BLaER1 treated with 17β-estradiol and CSF1 and Interleukin-3, amounts not matched to agents 10 nM and 100 nM (cell line): ENCODE data around the gene THOC6.

Source experiments
- H3K27ac ChIP-seq, 11 experiments: shearing (Covaris generic); formaldehyde crosslinking; 2 replicates each; pipeline ENCODE4 v1.8.1; 2022
- H3K27me3 ChIP-seq, 11 experiments: shearing (Covaris generic); formaldehyde crosslinking; 2 replicates each; pipeline ENCODE4 v1.8.1; 2022
- H3K36me3 ChIP-seq, 11 experiments: shearing (Covaris generic); formaldehyde crosslinking; 2 replicates each; pipeline ENCODE4 v1.8.1; 2022
- H3K4me1 ChIP-seq, 10 experiments: shearing (Covaris generic); formaldehyde crosslinking; 2 replicates each; pipeline ENCODE4 v1.8.1; 2022
- H3K4me2 ChIP-seq, 11 experiments: shearing (Covaris generic); formaldehyde crosslinking; 2 replicates each; pipeline ENCODE4 v1.8.1; 2022
- H3K4me3 ChIP-seq, 10 experiments: shearing (Covaris generic); formaldehyde crosslinking; 2 replicates each; pipeline ENCODE4 v1.8.1; 2022
- H3K9ac ChIP-seq, 11 experiments: shearing (Covaris generic); formaldehyde crosslinking; 2 replicates each; pipeline ENCODE4 v1.8.1; 2022
- H3K9me3 ChIP-seq, 11 experiments: shearing (Covaris generic); formaldehyde crosslinking; replicated peaks in 1 of 11; 2 replicates each; pipeline ENCODE4 v1.8.1; 2022
- H4K20me1 ChIP-seq, 11 experiments: shearing (Covaris generic); formaldehyde crosslinking; 2 replicates each; pipeline ENCODE4 v1.8.1; 2022
- Cebpa-rat ChIP-seq, 11 experiments: shearing (Covaris generic); IDR thresholded peaks; 2 replicates each; pipeline ENCODE4 v1.8.1; 2022

THOC6 gene

GRCh38 chr16:2999929-3000328 lies 23.9 kb upstream of the THOC6 start:
- peaks cover 0 to 43% (median 0%) of the 10 kb centered on the region in 11 experiments; a peak in 5 of 22 replicates for H4K20me1 ChIP-seq
- peak overlapping the region in 1 of 11 experiments; percentile 10; a peak in 1 of 22 replicates for H3K4me2 ChIP-seq
- H3K9ac ChIP-seq: no peak overlapping the region
- H3K27ac ChIP-seq: no peak overlapping the region
- peaks cover 0 to 16% (median 3%) of the 10 kb centered on the region in 10 experiments; a peak in 13 of 20 replicates for H3K4me1 ChIP-seq
- H3K9me3 ChIP-seq: no peaks in the 10 kb centered on the region
- peaks cover 60 to 97% (median 91%) of the 10 kb centered on the region in 11 experiments for H3K27me3 ChIP-seq
- no peak for TF ChIP-seq Cebpa-rat (IDR thresholded peaks at IDR 0.05)
- no peaks in the 10 kb centered on the region for H3K36me3 ChIP-seq
- no peak overlapping the region for H3K4me3 ChIP-seq

- Histone ChIP-seq H3K27ac (no peak overlapping the region), H3K27me3 (peaks cover 66 to 98% (median 97%) of the 10 kb centered on the region in 11 experiments), H3K9ac (no peak overlapping the region), H3K9me3 (no peaks in the 10 kb centered on the region), H3K4me1 (peaks cover 0 to 17% (median 5%) of the 10 kb centered on the region in 10 experiments; a peak in 14 of 20 replicates), H3K36me3 (no peaks in the 10 kb centered on the region), H4K20me1 (peaks cover 0 to 43% (median 0%) of the 10 kb centered on the region in 11 experiments; a peak in 5 of 22 replicates), H3K4me3 (no peak overlapping the region), H3K4me2 (no peak overlapping the region)
- no peak for TF ChIP-seq Cebpa-rat (IDR thresholded peaks at IDR 0.05)
Measured at GRCh38 chr16:3000540-3000939, 23.3 kb upstream of the THOC6 start.

- Histone ChIP-seq H4K20me1 (peaks cover 0 to 41% (median 0%) of the 10 kb centered on the region in 11 experiments; a peak in 6 of 22 replicates), H3K9me3 (no peaks in the 10 kb centered on the region), H3K4me2 (peak overlapping the region in 1 of 11 experiments; percentile 30; a peak in 2 of 22 replicates), H3K4me1 (peaks cover 7 to 23% (median 13%) of the 10 kb centered on the region in 10 experiments; a peak in 17 of 20 replicates), H3K4me3 (no peak overlapping the region), H3K9ac (no peak overlapping the region), H3K27me3 (peaks cover 71 to 98% (median 97%) of the 10 kb centered on the region in 11 experiments), H3K27ac (no peak overlapping the region), H3K36me3 (no peaks in the 10 kb centered on the region)
- no peak for TF ChIP-seq Cebpa-rat (IDR thresholded peaks at IDR 0.05)
Measured at GRCh38 chr16:3001316-3001715, 22.5 kb upstream of the THOC6 start.

GRCh38 chr16:3003582-3004270 lies 20.1 kb upstream of the THOC6 start:
- Histone ChIP-seq H3K36me3 (no peaks in the 10 kb centered on the region), H4K20me1 (peaks cover 0 to 21% (median 0%) of the 10 kb centered on the region in 11 experiments; a peak in 6 of 22 replicates), H3K4me1 (peaks cover 31 to 48% (median 37%) of the 10 kb centered on the region in 10 experiments), H3K4me3 (peak overlapping the region; percentile 49 to 68 (median 57); a peak in 19 of 20 replicates), H3K27me3 (peaks cover 55 to 98% (median 91%) of the 10 kb centered on the region in 11 experiments), H3K9ac (peak overlapping the region in 1 of 11 experiments; percentile 44; a peak in 1 of 22 replicates), H3K9me3 (no peaks in the 10 kb centered on the region), H3K4me2 (peak overlapping the region; percentile 79 to 87 (median 84)), H3K27ac (no peak overlapping the region)
- TF ChIP-seq Cebpa-rat (IDR thresholded peaks at IDR 0.05): no peak

- H3K27me3 ChIP-seq: peaks cover 49 to 98% (median 85%) of the 10 kb centered on the region in 11 experiments
- no peaks in the 10 kb centered on the region for H3K36me3 ChIP-seq
- peak overlapping the region; percentile 79 to 87 (median 84) for H3K4me2 ChIP-seq
- no peak for TF ChIP-seq Cebpa-rat (IDR thresholded peaks at IDR 0.05)
- H3K4me3 ChIP-seq: peak overlapping the region; percentile 49 to 68 (median 57); a peak in 19 of 20 replicates
- H4K20me1 ChIP-seq: peaks cover 0 to 15% (median 0%) of the 10 kb centered on the region in 11 experiments; a peak in 4 of 22 replicates
- peak overlapping the region in 3 of 11 experiments; percentile 26 to 46 (median 44); a peak in 2 of 22 replicates for H3K9ac ChIP-seq
- H3K27ac ChIP-seq: no peak overlapping the region
- peaks cover 35 to 53% (median 42%) of the 10 kb centered on the region in 10 experiments for H3K4me1 ChIP-seq
- H3K9me3 ChIP-seq: no peaks in the 10 kb centered on the region
Measured at GRCh38 chr16:3004319-3004718, 19.5 kb upstream of the THOC6 start.

GRCh38 chr16:3004781-3005284 lies 19.0 kb upstream of the THOC6 start:
- Histone ChIP-seq H3K4me1 (peaks cover 35 to 59% (median 43%) of the 10 kb centered on the region in 10 experiments), H3K27me3 (peaks cover 44 to 98% (median 85%) of the 10 kb centered on the region in 11 experiments), H3K4me3 (peak overlapping the region in 4 of 10 experiments; percentile 35 to 58 (median 41); a peak in 6 of 20 replicates), H3K9me3 (no peaks in the 10 kb centered on the region), H3K36me3 (no peaks in the 10 kb centered on the region), H4K20me1 (peaks cover 0 to 14% (median 0%) of the 10 kb centered on the region in 11 experiments; a peak in 4 of 22 replicates), H3K9ac (no peak overlapping the region), H3K27ac (no peak overlapping the region), H3K4me2 (peak overlapping the region in 10 of 11 experiments; percentile 29 to 86 (median 52); a peak in 18 of 22 replicates)
- TF ChIP-seq Cebpa-rat (IDR thresholded peaks at IDR 0.05): no peak

- Histone ChIP-seq H3K9ac (peak overlapping the region in 8 of 11 experiments; percentile 4 to 53 (median 39); a peak in 13 of 22 replicates), H3K4me2 (peak overlapping the region; percentile 89 to 100 (median 99)), H4K20me1 (peaks cover 0 to 5% (median 0%) of the 10 kb centered on the region in 11 experiments; a peak in 4 of 22 replicates), H3K4me1 (peaks cover 37 to 60% (median 42%) of the 10 kb centered on the region in 10 experiments), H3K27ac (peak overlapping the region in 7 of 11 experiments; percentile 20 to 57 (median 42); a peak in 7 of 22 replicates), H3K27me3 (peaks cover 46 to 97% (median 82%) of the 10 kb centered on the region in 11 experiments), H3K4me3 (peak overlapping the region; percentile 28 to 64 (median 46); a peak in 19 of 20 replicates), H3K36me3 (no peaks in the 10 kb centered on the region), H3K9me3 (no peaks in the 10 kb centered on the region)
- no peak for TF ChIP-seq Cebpa-rat (IDR thresholded peaks at IDR 0.05)
Measured at GRCh38 chr16:3007059-3007956, 16.5 kb upstream of the THOC6 start.
